GM20431 (cell line): ENCODE results near the gene KRTAP3-2.
"Not testable (repeated sequence)": the region's sequence is repeated elsewhere in the genome, so short reads cannot be mapped to it uniquely, and the experiment has no call there.

Experiments
- in situ Hi-C: fragments of 300-500 bp; cut with MseI, MboI; formaldehyde crosslinking; loops from one replicate; pipeline ENCODE4 v1.15.0; 2020; ENCODE audit warnings: low sequenced_read_pairs; ENCODE audit not compliant: unreplicated experiment

The KRTAP3-2 gene

GRCh38 chr17:40999563-40999962 is at the start of gene KRTAP3-2:
Gene KRTAP3-2, minus strand, starts transcription at chr17:40999906. Its CDS starts 53 bp downstream, at chr17:40999853.
- in situ Hi-C loops = not testable (repeated sequence)

- in situ Hi-C loops = no loop called here
Observed at GRCh38 chr17:41049110-41049509, 49.4 kb upstream of the KRTAP3-2 start.

- in situ Hi-C loops = no loop called here
Observed at GRCh38 chr17:41048441-41048840, 48.7 kb upstream of the KRTAP3-2 start.

GRCh38 chr17:41046735-41047465 is 47.2 kb upstream of the KRTAP3-2 start, which contains the start of gene KRTAP2-1:
Gene KRTAP2-1, minus strand, starts transcription at chr17:41047316. Its CDS starts 49 bp downstream, at chr17:41047267.
- in situ Hi-C loops = not testable (repeated sequence)

- in situ Hi-C loops = no loop called here
Observed at GRCh38 chr17:41042953-41043352, 43.2 kb upstream of the KRTAP3-2 start.

- in situ Hi-C loops = not testable (repeated sequence)
Observed at GRCh38 chr17:41040783-41041571, 41.3 kb upstream of the KRTAP3-2 start, which contains the start of gene KRTAP1-1. Gene KRTAP1-1, minus strand, starts transcription at chr17:41041450. Its CDS starts 53 bp downstream, at chr17:41041397.

GRCh38 chr17:41037853-41038350 is 38.2 kb upstream of the KRTAP3-2 start:
- in situ Hi-C loops = no loop called here

GRCh38 chr17:41034346-41034935 is 34.7 kb upstream of the KRTAP3-2 start, which contains the start of gene KRTAP1-3:
Gene KRTAP1-3, minus strand, starts transcription at chr17:41034874. Its CDS starts 53 bp downstream, at chr17:41034821.
- in situ Hi-C loops = not testable (repeated sequence)

- in situ Hi-C loops = no loop called here
Observed at GRCh38 chr17:41029633-41030245, 30.0 kb upstream of the KRTAP3-2 start, which contains the start of gene KRTAP1-4. Gene KRTAP1-4, minus strand, starts transcription at chr17:41030195. Its CDS starts 117 bp downstream, at chr17:41030078.

GRCh38 chr17:41026715-41027471 is 27.2 kb upstream of the KRTAP3-2 start, which contains the start of gene KRTAP1-5:
Gene KRTAP1-5, minus strand, starts transcription at chr17:41027208. Its CDS starts 53 bp downstream, at chr17:41027155.
- in situ Hi-C loops = no loop called here

GRCh38 chr17:41024697-41025096 is 25.0 kb upstream of the KRTAP3-2 start:
- in situ Hi-C loops = no loop called here

- in situ Hi-C loops = no loop called here
Observed at GRCh38 chr17:41020336-41020735, 20.6 kb upstream of the KRTAP3-2 start.

- in situ Hi-C loops = no loop called here
Observed at GRCh38 chr17:41019415-41019814, 19.7 kb upstream of the KRTAP3-2 start.

GRCh38 chr17:41018541-41018940 is 18.8 kb upstream of the KRTAP3-2 start:
- in situ Hi-C loops = no loop called here

- in situ Hi-C loops = no loop called here
Observed at GRCh38 chr17:41016578-41017215, 17.0 kb upstream of the KRTAP3-2 start.

GRCh38 chr17:41015454-41015853 is 15.7 kb upstream of the KRTAP3-2 start:
- in situ Hi-C loops = no loop called here

- in situ Hi-C loops = no loop called here
Observed at GRCh38 chr17:41013606-41014005, 13.9 kb upstream of the KRTAP3-2 start.

GRCh38 chr17:41013181-41013580 is 13.5 kb upstream of the KRTAP3-2 start:
- in situ Hi-C loops = no loop called here
